Mucosa of gallbladder (tissue), 1 donor: ENCODE data around the gene BCAR3. TPM values are rescaled to one million over a fixed set of nuclear protein-coding genes. Genes with fewer than 3 reads are reported as not detected.
"Not testable (repeated sequence)": the region's sequence is repeated elsewhere in the genome, so short reads cannot be mapped to it uniquely, and the experiment has no call there.

ENCODE experiments used
- DNase-seq: peaks from one replicate; pipeline ENCODE4 v3.0.0-alpha.2; 2020; ENCODE audit warnings: low spot score
- total RNA-seq: library from RNA; stranded (reverse); gene quantifications from one replicate; pipeline ENCODE4 v1.2.1, GENCODE V29; 2021
- donor health status: DM: no; HTN: no; CAD: no.

Gene BCAR3
- total RNA-seq, 1 donor from 2014 or later: 51.8 TPM

DNA sequence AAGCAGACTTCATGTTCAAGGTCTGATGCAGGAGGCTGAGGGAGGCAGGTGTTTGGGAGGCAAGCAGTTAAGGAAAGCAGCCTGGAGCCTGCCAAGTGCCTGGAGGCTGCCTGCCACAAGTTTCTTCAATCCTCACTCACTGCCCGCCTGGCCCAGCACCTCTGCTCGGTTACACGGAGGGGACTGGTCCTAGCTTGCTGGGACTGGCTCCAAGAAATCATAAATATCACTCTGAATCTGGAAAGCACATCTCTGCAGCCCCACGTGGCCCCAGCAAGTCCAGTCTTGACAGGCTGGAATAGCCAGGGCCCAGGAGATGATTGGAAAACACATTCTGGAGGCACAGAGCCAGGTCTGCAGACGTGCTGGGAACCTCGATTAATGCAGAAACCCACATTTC is 83.9 kb downstream of the BCAR3 start:
- no peak for DNase-seq

GRCh38 chr1:93596329-93597089 is 85.1 kb downstream of the BCAR3 start:
- DNase-seq: no peak

- DNase-seq: no peak
Observed at GRCh38 chr1:93595743-93596142, 85.9 kb downstream of the BCAR3 start.

- DNase-seq: no peak
Observed at GRCh38 chr1:93595266-93595665, 86.4 kb downstream of the BCAR3 start.

GRCh38 chr1:93594603-93594880 is 87.1 kb downstream of the BCAR3 start:
- DNase-seq: no peak

- DNase-seq: no peak
Observed at GRCh38 chr1:93593854-93594602, 87.6 kb downstream of the BCAR3 start.

GRCh38 chr1:93592551-93592949 is 89.1 kb downstream of the BCAR3 start:
- DNase-seq: no peak

- peak; percentile 88 for DNase-seq
Observed at GRCh38 chr1:93591676-93592550, 89.7 kb downstream of the BCAR3 start.

DNA sequence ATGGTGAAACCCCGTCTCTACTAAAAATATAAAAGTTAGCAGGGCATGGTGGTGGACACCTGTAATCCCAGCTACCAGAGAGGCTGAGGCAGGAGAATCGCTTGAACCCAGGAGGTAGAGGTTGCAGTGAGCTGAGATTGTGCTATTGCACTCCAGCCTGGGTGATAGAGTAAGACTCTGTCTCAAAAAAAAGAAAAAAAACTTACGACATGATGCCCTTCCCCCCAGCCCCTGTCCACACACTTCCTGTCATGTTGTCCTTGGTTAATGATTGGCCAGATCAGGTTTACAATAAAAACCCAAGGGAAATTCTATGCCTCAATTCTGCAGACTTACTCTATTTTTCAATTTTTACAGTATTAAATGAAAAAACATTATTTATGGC is 90.4 kb downstream of the BCAR3 start:
- DNase-seq: not testable (repeated sequence)

DNA sequence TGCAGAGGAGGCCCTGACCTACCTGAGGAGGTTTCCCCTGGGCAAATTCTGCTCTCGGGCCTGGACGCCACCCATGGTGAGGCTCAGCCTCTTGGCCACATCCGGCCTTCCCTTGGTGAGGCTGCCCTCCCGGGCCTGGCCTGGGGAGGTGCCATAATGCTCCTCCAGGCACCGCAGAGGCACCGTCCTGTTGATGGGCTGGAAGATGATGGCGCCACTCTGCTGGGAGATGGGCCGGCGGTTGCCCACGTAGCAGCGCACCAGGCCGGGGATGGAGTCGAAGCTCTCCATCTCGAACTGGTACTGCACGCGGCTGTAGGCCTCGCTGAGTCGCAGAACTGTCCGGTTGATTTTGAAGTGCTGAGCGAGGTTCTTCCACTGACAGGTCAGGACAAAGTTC is 92.7 kb downstream of the BCAR3 start:
- no peak for DNase-seq

- no peak for DNase-seq
Observed at GRCh38 chr1:93588206-93588605, 93.4 kb downstream of the BCAR3 start.

GRCh38 chr1:93587354-93587753 is 94.3 kb downstream of the BCAR3 start:
- DNase-seq: no peak

DNA sequence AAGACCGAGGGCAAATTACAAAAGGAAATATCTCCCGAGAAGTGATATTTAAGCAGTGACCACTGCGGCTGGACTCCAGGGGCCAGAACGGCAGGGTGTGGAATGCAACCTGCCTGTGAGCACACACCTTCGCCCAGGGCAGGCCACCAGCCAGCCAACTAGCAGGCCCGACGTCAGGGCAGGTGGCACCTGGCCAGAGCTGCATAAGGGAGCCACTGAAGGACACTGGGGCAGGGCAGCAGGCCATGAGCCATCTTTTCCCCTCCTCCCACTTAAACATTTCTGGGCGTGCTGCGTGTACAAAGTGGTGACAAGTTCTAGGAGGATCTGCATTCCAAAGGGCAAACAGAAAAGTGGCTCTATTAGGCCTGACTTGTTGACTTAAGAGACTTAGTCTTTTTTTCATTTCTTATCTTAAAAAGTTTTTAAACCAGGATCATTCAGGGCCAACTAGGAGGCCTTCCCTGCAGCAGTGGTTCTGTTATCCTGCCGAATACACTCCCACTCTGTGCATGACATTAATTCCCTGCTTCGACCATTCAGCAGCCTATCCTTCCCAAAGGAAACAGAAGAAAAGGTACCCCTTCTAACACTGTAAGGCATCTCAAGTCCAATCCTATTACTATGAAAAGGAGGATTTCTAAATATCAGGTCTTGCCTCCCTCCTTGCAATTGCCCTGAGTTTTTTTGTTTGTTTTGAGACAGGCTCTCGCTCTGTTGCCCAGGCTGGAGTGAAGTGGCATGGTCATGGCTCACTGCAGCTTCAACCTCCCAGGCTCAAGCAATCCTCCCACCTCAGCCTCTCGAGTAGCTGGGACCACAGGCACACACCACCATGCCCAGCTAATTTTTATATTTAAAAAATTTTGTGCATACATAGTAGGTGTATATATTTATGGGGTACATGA is 96.3 kb downstream of the BCAR3 start:
- DNase-seq: peak; percentile 95

DNA sequence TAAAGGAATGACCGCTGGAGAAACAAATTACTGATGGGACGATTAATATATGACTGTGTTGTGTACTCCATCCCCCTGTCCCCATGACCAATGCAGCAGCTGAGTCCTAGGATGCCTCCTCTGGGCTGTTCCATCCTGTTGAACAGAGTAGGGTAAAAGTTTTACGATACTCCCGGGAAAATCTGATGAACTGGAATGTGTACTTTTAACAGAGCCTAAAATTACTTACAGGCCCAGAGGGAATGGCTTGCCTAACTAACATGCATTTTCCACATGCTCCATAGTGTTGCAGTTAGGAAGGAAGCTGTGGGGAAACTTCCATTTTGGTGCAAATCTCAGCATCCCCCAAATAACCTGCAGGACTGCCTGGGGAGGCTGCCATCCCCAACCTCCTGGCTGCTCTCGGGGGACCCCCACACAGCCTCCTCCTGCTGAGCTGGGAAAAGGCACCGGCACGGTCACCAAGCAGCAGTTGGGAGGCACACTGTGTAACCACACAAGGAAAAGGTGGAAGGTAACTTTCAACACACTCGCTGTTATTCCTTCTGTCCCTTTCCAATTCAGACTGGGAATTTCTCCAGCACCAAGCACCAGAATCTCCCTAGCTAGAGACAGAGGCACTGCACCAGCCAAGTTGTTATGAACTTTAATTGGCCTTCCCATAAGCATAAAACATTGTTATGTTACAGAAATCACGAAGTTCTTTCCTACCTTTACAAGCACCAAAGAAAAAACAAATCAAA is 97.2 kb downstream of the BCAR3 start:
- no peak for DNase-seq

- DNase-seq: no peak
Observed at GRCh38 chr1:93581917-93582850, 99.5 kb downstream of the BCAR3 start.

DNA sequence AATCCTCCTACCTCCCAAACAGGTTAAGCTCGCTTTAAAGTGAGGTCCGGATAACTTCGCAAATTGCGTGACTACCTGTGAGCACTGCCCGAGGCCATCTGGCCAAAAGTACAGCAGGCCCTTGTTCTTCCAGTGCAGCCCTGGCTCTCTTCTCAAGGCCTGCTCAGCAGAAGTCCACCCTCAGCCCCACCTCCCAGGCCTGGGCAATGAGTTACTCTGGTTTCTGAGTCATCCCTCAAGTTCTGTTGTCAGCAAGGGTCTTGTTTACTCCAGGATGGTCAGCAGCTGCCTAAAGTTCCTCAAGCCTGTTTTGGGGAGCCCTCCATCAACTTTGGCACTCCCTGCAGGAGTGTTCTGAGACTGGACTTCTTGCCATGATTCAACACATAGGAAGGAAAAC is 101.7 kb downstream of the BCAR3 start:
- DNase-seq: peak; percentile 50

DNA sequence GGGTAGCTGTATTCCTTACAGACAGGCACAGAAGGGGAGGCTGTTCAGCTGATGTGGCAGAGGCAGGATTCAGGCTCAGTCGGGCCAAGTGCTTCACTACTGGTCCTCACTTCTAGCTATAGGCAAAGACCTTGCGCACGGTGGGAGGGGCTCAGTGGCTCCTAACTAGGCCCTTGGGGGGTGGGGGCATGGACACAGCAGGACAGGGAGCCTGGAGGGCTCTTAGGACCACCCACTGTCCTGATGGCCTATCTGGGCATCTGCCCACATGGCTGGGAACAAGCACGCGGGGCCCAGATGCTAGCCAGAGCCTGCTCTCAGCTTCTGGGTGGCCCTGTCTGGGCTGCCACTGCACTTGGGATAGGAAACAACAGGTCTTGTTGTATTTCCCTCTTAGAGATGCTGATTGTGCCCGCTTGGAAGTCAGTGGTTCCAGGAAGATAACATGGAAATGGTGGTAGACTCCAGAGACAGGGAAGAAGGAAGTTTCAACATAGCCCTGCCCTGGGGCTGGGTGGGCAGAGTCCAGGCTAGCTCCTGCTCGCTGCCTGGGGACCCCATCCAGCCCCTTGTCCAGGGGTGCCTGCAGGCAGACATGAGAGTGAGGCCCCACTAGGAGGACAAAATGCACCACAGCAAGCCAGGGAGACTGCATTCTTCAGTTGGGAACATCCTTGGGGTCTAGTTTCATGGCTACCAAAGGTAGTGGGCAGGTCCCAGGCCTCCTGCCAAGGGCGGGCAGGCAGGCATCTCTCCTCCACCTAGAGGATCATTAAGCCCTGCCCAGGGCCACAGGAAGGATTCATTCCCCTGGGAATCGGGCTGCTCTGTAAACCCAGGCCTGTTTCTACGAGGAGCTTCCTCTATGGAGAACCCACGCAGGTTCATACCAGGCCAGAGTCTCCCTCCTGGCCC is 102.5 kb downstream of the BCAR3 start:
- DNase-seq: no peak

- no peak for DNase-seq
Observed at GRCh38 chr1:93578433-93578830, 103.2 kb downstream of the BCAR3 start.
